ENCODE measurements around the gene EML1.

The EML1 gene

DNA sequence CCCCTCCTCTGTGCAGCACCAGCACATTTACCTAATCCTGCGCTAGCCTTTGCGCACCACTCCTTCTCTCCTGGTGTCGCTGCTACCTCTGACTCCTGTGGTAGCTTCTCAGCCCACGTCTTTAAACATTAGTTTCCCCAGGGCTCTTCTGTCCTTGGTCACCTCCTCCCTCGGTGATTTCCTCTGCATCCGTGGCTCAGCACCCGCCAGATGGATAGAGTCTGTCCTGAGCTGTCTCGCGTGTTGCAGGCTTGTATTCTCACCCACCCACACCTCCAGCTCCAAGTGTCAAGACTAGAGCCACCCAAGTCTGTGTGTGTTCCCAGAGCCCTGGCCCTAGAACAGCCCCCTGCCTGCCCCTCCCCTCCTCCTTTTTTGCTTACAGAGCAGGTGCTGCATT is 83.2 kb downstream of the EML1 start:
- DNase-seq: no peak

DNA sequence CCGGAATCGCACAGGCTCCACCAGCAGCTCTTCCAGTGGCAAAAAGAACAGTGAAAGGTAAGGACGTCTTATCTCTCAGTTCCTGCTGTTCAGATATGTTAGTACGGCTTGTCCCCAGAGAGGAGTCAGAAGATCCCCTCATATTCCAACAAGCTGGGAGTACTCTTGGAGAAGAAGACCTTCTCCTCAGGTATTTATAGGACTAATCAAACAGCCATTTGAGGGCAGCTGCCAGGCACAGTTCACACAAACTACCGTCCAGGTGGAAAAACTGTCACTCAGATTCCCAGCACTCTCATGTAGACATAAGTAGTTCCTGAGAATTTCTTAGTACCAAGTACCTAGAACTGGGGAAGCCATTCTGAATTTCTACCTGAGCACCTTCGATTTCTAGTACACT is 85.3 kb downstream of the EML1 start:
- no peak for DNase-seq

DNA sequence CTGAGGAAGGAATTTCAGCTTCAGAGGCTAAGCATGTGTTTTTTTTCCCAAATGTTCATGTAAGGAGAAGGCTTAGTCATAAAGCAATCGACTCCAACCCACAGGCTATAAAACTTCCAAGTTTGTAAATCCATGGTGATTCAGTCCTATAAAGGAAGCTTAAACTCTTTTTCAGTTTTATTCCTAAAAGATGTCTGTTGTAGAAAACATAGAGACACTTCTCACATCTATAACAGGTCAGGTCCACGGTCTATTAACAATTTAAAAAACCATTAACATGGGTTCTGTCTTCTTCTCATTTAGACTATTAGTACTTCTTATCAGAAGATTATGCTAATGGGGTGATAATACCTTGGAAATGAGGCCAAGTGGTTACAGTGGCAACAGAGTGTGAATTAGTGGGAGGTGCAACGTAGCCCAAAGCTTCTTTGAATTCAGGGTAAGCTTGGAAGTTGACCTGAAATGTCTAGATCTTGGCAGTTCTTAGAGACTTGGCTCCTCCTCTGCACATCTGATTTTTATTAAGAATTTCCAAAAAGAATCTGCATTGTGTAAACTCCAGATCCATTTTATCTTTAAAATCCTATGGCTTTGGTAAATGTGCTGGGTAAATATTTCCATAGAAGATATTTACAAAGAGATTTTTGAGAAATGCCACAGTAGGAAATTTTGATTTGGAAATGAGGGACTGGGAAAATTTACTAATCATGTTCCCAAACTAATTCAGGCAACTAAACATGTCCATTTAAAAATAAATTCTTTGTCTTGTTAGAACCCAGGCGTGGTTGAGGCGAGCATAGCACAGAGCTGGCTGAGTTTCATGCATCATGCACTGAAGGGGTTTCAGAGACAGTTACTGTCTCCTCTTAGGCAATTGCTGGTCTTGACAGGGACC is 86.4 kb downstream of the EML1 start:
- no peak for DNase-seq

DNA sequence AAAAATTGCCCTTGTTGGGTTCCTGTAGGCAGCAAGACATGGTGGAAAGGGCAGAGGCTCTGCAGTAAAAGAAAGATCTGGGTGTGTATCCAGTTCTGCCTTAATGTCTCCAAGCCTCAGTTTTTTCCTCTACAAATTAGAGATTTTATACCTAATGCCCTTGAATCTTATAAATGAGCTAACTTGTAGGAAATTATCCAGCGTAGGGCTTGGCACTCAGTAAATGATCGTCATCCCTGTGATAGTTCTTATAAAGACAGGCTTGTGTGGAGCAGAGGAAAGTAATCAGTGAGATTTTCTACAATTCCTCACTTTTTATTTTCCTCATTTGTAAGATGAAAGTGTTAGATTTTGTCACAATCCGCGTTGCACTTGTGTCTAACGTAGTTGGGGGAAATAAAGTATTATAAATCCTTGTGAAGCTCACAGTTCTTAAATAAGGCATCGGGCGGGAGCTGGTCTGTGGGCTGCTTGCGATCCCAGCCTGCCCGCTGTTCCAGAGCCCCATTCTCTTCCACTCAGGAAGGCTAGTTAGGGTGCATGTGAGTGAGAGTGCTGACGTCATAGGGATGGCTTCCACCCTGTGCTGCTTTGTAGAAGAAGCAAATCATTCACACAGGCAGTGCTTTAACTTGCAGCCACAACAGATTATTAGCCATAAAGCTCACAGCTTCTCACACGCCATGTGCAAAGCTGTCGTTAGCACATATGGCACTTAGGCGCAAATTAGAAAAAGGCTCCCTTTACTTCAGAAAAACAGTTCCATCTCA is 87.6 kb downstream of the EML1 start:
- no peak for DNase-seq

DNA sequence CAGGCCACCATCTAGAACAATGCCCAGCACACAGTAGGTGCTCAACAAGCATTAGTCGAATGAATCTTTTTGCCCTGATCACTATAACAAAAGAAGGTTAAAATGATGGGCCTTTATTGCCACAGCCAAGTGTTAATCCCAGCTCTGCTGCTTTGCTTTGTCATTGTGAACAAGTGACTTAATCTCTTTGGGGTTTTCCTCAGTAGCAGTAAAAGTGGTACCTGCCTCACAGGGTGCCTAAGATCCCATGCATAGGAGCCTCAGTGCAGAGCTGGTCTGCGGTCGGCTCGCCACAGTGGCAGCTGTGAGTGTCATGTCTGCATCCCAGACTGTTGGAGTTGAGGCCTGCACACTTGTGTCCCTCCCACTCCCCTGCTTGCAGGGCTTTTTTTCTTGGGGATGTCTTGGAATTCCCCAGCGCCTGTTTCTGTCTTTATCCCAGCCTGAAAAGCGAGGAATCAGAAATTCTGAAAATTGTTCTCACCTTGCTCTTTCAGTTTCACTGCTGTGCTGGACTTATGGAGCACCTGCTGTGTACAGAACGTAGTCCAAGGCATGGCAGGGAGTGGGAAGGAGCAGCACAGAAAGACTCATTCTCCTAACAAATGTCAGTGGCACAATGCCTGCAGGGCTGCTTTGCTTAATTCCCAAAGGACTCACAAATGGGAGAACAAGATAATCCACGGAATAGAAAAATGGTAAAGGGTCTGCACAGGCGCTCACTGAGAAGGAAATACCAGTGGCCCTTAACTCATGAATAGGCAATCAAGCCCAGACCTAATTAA is 90.8 kb downstream of the EML1 start:
- DNase-seq: no peak

DNA sequence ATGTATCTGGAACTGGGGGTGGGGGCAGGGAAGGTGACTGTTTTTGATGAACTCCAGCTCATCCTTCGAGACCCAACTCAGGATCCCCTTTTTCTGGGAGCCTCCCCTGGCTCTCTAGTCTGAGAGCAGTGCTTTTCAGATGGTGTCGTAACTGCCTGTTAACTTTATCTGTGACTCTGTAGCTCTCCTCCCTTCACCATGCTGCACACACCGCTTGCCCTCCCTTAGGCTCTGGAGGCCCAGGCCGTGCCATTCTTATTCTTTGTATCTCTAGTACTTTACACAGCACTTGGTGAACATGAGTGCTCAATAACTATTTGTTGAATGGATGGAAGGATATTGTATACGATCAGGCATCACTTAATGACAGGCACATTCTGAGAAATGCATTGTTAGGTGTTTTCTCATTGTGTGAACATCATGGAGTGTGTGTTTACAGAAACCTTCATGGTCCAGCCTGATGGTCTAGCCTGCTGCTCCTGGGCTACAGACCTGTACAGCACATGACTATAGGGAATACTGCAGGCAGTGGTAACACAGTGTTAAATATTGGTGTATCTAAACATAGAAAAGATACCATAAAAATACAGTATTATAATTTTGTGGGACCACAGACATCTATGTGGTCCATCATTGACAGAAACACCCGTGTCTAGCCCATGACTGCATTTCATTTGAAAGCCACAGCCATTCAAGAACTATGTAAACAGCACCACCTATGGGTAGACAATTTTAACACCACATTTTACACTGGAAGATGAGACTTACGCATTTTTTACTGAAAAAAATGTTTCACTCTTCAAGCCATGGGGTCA is 91.8 kb downstream of the EML1 start:
- no peak for DNase-seq

DNA sequence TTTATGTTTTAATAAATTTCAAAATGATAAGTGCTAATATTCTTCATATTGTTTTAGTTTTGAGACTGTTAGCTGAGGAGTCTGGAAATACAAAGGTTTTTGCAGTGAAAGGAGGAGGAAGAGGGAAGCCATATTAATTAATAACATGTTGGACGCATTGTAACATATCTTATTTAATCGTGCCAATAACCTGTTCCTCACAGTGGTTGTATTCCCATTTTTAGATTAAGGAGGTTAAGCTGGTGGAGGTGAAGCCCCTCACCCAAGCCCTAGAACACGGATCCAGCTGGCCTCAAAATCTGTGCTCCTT is 92.4 kb downstream of the EML1 start:
- no peak for DNase-seq

DNA sequence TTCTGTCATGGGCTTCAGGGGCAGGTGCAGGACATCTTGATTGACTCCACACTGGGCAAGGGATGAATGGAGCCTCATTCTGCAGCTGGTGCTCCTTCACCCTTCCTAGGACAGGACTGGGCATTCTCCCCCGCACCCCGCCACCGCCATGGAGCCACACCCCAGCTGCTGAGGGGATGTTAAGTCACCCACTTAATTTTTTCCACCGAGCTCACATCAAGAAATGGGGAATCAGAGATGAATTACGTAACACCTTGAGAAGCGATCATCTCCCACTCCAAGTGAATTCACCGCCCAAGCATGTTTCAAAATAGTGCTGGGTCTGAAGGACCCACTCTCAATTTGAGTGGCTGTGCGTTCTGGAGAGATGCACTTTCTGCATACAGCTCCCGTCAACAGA is 94.2 kb downstream of the EML1 start:
- no peak for DNase-seq

DNA sequence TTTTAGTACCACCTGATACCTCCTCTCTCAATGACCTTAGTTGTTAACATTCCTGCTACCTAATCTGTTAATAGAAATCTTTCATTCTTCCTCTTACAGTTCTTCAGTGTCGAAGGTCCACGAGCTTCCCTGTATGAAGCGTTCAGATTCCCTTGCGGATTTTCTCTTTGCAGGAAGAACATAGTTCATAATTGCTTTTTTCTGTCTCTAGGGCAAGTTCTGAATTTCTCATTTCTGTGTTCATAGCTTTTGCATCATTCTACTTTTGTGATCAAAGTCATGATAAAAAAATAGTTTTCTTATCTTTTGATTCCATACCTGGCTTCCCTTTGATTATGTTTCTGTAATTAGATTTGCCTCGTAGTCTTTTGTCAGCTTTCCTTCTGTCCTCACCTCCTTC is 94.9 kb downstream of the EML1 start:
- no peak for DNase-seq

DNA sequence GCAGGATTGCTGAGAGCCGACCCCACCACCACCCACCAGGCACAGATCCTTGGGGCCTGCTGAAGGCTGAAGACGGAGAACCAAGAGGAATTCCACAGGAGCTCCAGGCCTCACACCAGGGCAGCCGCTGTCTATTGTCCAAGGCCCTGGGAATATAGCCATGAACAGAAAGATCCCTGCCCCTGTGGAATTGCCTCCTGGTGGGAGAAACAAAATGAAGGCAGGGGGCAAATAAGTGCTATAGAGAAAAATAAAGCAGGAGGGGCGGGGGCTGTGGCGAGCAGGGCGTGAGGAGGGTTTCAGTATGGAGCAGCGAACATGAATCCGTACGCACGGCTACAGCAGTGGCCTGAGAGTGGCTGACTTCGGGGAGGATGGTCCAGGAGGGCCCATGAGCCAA is 96.1 kb downstream of the EML1 start:
- DNase-seq: no peak

DNA sequence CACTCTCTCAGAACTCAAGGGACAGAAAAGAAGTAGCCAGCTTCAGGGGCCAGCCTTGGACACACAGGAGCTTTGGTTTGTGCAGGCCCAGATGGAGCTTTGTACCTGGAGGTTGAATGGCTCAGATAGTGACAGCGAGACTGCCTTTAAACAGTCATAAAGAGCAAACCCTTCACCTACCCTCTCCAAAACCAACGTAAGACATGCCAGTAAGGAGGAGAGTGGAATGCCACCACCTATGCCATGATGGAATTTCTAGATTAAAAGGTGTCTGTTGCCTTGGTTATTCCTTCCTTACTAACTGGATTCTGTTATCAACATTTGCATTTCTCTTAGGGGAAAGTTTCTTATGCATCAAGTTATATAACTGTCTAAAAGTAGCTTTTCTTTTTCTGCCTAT is 98.1 kb downstream of the EML1 start:
- no peak for DNase-seq

DNA sequence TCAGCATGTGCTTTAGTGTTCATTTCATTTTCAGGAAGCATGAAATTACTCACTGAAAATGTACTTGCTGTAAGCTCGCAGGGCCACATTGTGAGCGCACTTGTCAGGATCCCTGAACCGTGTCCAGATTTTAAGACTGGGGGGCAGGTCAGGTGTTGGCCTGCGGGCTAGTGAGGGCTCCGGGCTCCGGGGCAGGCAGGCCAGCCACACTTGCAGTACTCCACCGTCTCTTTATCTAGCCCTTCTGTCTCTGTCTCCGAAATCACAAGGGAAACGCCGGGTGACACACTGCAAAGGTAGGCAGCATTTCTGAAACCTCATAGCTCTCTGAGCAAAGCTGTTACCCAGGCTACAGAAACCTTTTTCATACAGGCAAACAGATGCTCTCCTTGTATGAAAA is 98.7 kb downstream of the EML1 start:
- DNase-seq: no peak

DNA sequence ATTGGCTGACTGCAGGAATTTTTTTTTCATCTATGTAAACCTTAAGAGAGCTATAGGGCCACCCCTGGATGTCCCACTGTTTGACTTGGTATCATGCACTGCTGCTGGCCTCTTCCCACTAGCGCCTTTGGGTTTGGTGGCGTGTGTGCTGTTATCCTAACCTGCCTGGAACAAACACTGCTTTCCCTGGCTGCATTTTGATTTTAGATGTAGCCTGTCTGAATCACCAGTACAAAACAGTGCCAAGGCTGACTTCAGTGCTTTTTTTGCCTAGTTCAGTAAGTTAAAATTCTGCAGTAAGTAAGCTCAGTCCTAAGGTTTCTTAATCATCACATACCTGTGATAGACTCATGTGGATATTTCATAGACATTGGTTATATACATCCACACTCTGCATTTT is 99.2 kb downstream of the EML1 start:
- no peak for DNase-seq

DNA sequence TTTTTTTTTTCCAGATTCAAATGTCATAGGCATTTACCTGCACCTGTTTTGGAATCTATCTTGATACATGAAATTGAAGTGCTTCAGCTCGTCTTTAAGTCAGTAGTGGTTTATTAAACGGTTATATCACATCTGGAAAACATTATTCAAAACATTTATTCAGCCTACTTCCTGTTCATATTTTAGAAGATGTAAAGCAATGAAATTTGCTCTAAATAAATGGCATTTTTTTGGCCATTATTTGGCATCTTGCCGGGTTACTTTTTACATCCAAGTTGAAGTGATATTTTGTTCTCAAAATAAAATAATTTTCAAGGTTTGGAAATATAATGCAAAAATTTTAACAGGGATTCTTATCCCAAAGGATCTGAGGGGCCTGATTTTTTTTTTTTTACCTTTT is 103.1 kb downstream of the EML1 start:
- DNase-seq: no peak

DNA sequence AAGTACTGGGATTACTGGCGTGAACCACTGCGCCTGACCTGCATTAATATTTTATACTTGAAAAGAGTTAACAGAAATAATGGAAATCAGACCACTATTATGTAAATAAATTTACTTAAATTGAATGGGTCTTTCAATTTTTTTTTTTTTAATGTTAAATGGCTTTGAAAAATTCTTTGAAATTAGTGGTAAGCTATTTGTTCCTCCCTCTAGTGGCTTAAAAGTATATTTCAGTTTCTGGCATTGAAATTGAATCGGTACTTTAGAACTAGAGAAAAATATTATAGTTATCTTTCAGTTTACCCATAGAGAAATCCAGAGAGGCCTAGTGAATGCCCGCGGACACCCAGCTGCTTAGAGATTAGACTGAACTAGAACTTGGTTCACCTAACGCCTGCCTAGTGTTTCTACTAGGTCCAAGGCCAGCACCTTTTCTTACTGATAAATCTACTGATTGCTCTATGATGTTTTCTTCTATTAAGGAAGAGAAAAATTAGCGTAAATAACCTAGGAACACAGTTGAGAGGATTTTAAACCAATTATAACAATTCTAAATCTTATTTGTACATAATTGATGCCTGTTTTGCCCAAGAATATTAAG is 106.5 kb downstream of the EML1 start:
- DNase-seq: no peak

DNA sequence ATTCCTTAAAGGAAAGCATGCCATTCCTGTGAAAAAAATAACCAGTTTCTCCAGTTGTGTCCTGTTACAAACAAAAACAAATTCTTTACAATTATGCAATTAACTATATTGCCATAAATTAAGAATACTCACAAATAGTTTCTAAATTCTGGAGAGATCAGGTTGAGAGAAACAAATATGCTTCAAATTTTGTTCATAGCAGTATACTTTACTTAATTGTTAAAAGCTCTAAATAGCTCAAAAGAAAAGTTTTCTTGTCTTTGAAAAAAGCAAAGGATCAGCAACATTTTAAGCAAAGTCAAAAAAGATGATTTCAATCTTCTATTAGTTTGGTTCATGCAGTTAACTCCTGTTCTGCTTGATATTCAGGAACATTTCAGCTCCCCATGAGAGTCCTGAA is 109.7 kb downstream of the EML1 start:
- DNase-seq: no peak

DNA sequence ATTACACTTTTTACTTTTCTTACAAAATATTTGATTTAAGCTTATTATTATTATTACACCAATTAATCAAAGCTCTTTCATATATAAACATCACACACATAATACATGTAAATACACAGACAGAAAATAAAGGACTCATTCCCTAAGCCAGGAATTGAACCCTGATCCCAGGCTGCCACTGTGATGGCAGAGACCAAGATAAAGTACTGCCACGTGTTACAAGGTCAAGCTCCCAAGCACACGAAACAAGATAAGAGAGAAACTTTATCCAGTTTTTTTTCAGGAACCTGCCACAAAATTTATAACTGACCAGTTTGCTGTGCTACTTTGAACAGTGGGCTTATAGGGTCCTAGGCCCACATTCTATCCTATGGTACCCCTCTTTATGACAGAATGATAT is 111.3 kb downstream of the EML1 start:
- DNase-seq: no peak

DNA sequence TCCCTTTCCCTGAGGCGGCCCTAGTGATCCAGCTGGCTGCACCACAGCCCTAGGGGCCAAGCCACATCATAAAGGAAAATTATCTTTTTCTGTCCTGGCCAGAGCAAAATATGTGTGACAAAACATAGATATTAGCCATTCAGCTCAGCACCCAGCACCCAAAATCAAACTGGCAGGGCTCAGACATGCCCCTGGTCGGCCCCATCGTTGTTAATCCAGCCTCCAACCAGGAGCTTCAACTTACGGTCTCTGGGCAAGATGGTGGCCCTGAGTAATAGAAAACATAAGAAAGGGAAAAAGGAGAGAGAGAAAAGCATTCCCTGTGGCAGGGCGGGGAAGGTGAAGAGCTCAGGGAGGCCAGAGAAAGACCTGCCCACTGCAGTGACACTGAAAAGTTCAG is 111.9 kb downstream of the EML1 start:
- DNase-seq: no peak

DNA sequence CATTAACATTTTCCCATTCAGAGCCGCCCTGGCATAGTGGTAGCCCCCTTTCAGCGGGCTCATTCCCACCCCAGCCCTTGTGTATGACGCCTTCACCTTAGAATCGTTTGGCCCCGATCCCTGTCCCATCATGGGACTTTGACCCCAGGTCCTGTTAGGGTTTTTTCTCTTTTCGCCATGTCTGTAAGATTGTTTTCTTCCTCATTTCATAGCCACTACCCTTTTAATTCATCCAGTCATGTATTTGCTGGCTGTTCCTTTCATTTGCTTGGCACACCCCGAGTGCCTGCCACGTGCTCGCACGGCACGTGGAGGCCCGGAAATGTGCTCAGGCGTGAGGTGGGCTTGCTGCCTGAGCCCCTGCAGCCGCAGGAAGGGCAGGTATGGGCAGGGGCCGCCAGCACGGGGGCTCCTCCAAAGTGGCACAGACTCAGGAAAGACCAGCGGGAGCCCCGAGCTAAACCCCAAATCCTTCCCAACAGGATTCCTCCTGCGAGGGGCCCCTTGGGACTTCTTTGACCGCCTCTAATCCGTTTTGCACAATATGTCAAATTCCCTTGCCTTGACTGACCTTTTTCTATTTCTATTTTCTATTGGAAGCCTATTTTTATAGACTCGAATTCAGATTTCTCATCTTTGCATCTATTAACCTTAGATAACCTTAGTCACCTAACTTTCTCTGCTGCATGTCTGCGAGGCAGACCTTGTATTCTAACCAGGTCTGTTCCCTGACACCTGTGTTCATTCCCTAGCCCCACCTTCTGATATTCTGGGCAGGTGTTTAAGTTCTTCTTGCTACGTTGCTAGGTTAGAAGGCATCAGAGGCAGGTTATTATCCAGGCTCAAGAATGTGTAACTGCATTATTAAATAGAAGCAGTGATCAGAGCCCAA is 114.8 kb downstream of the EML1 start:
- no peak for DNase-seq

DNA sequence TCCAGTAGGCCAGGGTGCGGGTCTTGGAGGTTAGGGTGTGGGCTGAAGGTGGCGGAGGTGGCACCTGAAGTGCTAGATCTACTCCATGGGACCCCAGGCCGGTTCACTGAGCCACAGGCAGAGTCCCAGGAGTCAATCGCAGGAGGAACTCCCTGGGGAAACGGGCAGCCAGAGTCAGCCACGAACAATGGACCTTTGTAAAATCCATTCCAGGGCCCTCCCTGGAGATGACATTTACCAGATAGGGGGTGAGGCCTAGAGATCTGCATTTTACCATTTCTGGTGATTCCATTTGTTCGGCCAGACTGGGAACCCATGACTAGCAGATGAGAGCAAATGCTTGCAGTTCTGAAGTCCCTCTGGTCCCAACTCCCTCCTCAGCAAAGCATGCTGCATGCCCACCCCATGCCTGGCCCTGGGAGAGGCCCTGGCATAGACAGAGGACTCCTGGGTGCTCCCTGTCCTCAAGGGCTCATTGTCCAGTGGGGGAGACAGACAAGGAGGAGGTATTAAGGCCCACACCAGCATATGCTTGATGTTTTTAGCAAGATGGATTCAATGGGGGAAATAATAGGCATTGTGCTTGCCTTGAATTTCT is 115.5 kb downstream of the EML1 start:
- DNase-seq: no peak

DNA sequence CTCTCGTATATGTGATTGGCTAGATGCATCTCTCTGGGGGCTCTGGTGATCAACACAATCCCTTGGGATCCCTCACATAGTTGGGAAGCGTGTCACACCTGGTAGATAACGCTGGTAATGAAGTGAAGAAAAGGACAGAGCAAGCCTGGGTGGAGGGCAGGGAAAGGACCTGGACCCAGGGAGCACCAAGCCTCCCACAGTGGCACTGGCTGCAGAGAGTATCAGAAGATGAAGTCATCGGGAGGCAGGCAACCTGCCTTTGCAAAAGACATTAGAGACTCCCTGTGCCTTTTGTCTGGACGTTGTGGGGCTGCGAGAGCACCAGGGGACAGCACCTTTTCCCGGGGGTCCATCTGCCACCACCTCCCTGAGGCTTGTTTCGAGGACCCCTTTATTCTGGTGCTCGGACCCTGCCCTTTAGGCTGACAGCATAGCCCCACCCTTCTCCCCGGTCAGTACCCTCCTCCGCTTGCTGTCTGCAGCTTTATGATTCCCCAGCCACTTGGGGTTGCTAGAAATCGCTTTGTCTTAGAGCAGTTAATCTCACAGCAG is 116.4 kb downstream of the EML1 start:
- DNase-seq: no peak
